Measurements from ENCODE around the gene CAMSAP3. TPM values are rescaled to one million over a fixed set of nuclear protein-coding genes. Genes with fewer than 3 reads are reported as not detected.

Gene CAMSAP3
- total RNA-seq (ENCODE audit: unreplicated experiment), result 9.3 TPM
- long read RNA-seq, partial matches to known transcripts, result 1 of 1 reads
- long read RNA-seq, other reads (novel, unspliced or antisense), result 0 of 1 reads

DNA sequence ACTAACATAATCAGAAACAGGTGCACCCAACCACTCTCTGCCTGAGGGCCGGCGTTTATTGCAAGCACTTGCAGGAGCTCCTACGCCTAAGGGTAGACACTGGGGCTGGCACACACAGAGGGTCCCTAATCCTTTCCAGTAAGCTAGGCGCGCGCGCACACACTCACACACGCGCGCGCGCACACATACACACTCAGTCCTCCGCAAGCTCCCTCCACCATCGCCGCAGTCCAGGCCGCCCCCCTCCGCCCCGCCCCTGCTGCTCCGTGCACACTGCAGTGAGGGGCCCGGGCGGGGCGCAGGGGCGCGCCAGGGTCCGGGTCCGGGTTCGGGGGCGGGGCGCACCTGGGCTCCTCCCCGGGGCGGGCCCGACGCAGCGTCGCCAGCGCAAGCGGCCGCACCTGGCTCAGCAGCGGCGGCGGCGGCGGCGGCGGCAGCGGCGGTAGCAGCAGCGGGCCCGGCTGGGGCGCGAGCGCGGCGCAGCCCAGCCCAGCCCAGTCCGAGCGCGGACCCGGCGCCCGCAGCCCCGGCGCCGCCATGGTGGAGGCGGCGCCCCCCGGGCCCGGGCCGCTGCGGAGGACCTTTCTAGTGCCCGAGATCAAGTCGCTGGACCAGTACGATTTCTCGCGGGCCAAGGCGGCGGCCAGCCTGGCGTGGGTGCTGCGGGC lies at the start of gene CAMSAP3:
CAMSAP3 (plus strand) TSS at position 398 of the 668 bp plus-strand sequence; CDS start at position 538, 140 bp downstream.
- TF ChIP-seq CTCF (IDR thresholded peaks at IDR 0.05; ENCODE audit: unreplicated experiment), result no peak
- peaks cover 3% of the 10 kb centered on the region for H3K4me1 Mint-ChIP-seq (ENCODE audit: unreplicated experiment)
- peak within 1 kb of the TSS; percentile 53 for H3K27ac Mint-ChIP-seq (ENCODE audit: unreplicated experiment)
- H3K4me3 Mint-ChIP-seq (ENCODE audit: unreplicated experiment), result peak within 1 kb of the TSS; percentile 90
- H3K36me3 Mint-ChIP-seq (ENCODE audit: low read depth, unreplicated experiment), result peaks cover 4% of the 10 kb centered on the region
- peaks cover 7% of the 10 kb centered on the region for H3K27me3 Mint-ChIP-seq (ENCODE audit: unreplicated experiment)
- no peaks in the 10 kb centered on the region for H3K9me3 Mint-ChIP-seq (ENCODE audit: unreplicated experiment)
- peak; percentile 42 for DNase-seq (ENCODE audit: low spot score)

- no peak for TF ChIP-seq CTCF (IDR thresholded peaks at IDR 0.05; ENCODE audit: unreplicated experiment)
- no peaks in the 10 kb centered on the region for H3K4me1 Mint-ChIP-seq (ENCODE audit: unreplicated experiment)
- H3K27me3 Mint-ChIP-seq (ENCODE audit: unreplicated experiment), result no peaks in the 10 kb centered on the region
- H3K9me3 Mint-ChIP-seq (ENCODE audit: unreplicated experiment), result no peaks in the 10 kb centered on the region
- no peak overlapping the region for H3K27ac Mint-ChIP-seq (ENCODE audit: unreplicated experiment)
- H3K4me3 Mint-ChIP-seq (ENCODE audit: unreplicated experiment), result no peak overlapping the region
- no peak for DNase-seq (ENCODE audit: low spot score)
- H3K36me3 Mint-ChIP-seq (ENCODE audit: low read depth, unreplicated experiment), result peaks cover 13% of the 10 kb centered on the region
Measured at GRCh38 chr19:7545904-7546303, 49.8 kb upstream of the CAMSAP3 start.

DNA sequence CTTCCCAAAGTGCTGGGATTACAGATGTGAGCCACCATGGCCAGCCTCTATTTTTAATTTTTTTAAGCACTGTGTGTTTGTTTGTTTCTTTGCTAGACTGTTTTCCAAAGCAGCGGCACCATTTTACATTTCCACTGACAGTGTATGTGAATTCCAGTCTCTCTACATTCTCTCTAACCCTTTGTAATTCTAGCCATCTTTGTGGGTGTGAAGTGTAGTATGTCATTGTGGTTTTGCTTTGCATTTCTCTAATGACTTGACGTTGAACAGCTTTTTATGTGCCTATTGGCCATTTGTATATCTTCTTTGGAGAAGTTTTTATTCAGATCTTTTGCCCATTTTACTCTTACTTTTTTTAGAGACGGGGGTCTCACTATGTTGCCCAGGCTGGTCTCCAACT lies 48.5 kb upstream of the CAMSAP3 start:
- Mint-ChIP-seq H3K36me3 (ENCODE audit: low read depth, unreplicated experiment) (peaks cover 18% of the 10 kb centered on the region), H3K27me3 (ENCODE audit: unreplicated experiment) (no peaks in the 10 kb centered on the region), H3K9me3 (ENCODE audit: unreplicated experiment) (no peaks in the 10 kb centered on the region), H3K27ac (ENCODE audit: unreplicated experiment) (no peak overlapping the region), H3K4me3 (ENCODE audit: unreplicated experiment) (no peak overlapping the region), H3K4me1 (ENCODE audit: unreplicated experiment) (peaks cover 4% of the 10 kb centered on the region)
- TF ChIP-seq CTCF (IDR thresholded peaks at IDR 0.05; ENCODE audit: unreplicated experiment), result no peak
- DNase-seq (ENCODE audit: low spot score), result no peak

GRCh38 chr19:7549429-7550148 lies 46.1 kb upstream of the CAMSAP3 start:
- H3K4me3 Mint-ChIP-seq (ENCODE audit: unreplicated experiment), result peak overlapping the region; percentile 42
- no peak for DNase-seq (ENCODE audit: low spot score)
- H3K27ac Mint-ChIP-seq (ENCODE audit: unreplicated experiment), result no peak overlapping the region
- H3K4me1 Mint-ChIP-seq (ENCODE audit: unreplicated experiment), result peaks cover 4% of the 10 kb centered on the region
- TF ChIP-seq CTCF (IDR thresholded peaks at IDR 0.05; ENCODE audit: unreplicated experiment), result no peak
- H3K36me3 Mint-ChIP-seq (ENCODE audit: low read depth, unreplicated experiment), result peaks cover 17% of the 10 kb centered on the region
- H3K27me3 Mint-ChIP-seq (ENCODE audit: unreplicated experiment), result peaks cover 1% of the 10 kb centered on the region
- H3K9me3 Mint-ChIP-seq (ENCODE audit: unreplicated experiment), result no peaks in the 10 kb centered on the region

Measured in endothelial cell (in vitro differentiated cells).